ENCODE results near the gene FSTL3. TPM values are rescaled to one million over a fixed set of nuclear protein-coding genes. Genes with fewer than 3 reads are reported as not detected.

Gene FSTL3
- total and polyA plus RNA-seq, 2 of the 13 experiments (the other 11 are each of a cell fraction or from before 2014, with no cell fraction given), result 13.5 to 15.6 TPM

GRCh38 chr19:663682-664117 lies 12.5 kb upstream of the FSTL3 start (continued):
- peak; percentile 63 for TF ChIP-seq ZNF768 (CRISPR knock-in tag; IDR thresholded peaks at IDR 0.05)
- TF ChIP-seq MAFF (IDR thresholded peaks at IDR 0.05; ENCODE audit: low read depth, low read length), result no peak
- TF ChIP-seq FIP1L1 (IDR thresholded peaks at IDR 0.05; ENCODE audit: borderline replicate concordance, insufficient read depth, low read depth, low read length), result no peak
- TF ChIP-seq TFAP4 (IDR thresholded peaks at IDR 0.05; ENCODE audit: borderline replicate concordance, low read depth), result peak; percentile 75; the same call in 1 of the 2 replicates
- no peak for TF ChIP-seq CAMTA2 (CRISPR knock-in tag; IDR thresholded peaks at IDR 0.05; ENCODE audit: borderline replicate concordance)
- TF ChIP-seq BRF2 (CRISPR knock-in tag; IDR thresholded peaks at IDR 0.05), result no peak
- no peak for TF ChIP-seq ZNF33B (CRISPR knock-in tag; IDR thresholded peaks at IDR 0.05)
- TF ChIP-seq HOXA3 (CRISPR knock-in tag; IDR thresholded peaks at IDR 0.05), result 0 out of 2 replicates have a peak, but pooled peaks have one; percentile 0
- no peak for TF ChIP-seq ZNF788 (CRISPR knock-in tag; IDR thresholded peaks at IDR 0.05; ENCODE audit: borderline replicate concordance)
- no peak for TF ChIP-seq NBN (conservative IDR thresholded peaks at IDR 0.05)
- TF ChIP-seq ZNF17 (CRISPR knock-in tag; IDR thresholded peaks at IDR 0.05), result no peak
- peak; percentile 13 for TF ChIP-seq PTBP1 (IDR thresholded peaks at IDR 0.05; ENCODE audit: low read depth, low read length, poor library complexity, severe bottlenecking)
- TF ChIP-seq ZFP82 (CRISPR knock-in tag; IDR thresholded peaks at IDR 0.05; ENCODE audit: borderline replicate concordance), result no peak
- 0 out of 2 replicates have a peak, but pooled peaks have one; percentile 7 for TF ChIP-seq ZSCAN20 (CRISPR knock-in tag; IDR thresholded peaks at IDR 0.05; ENCODE audit: borderline replicate concordance)
- no peak for TF ChIP-seq ZBTB37 (CRISPR knock-in tag; IDR thresholded peaks at IDR 0.05)
- peak; percentile 18; the same call in 1 of the 2 replicates for TF ChIP-seq ZNF691 (CRISPR knock-in tag; IDR thresholded peaks at IDR 0.05; ENCODE audit: borderline replicate concordance, low read depth)
- no peak for TF ChIP-seq RAD51 (IDR thresholded peaks at IDR 0.05; ENCODE audit: borderline replicate concordance)
- no peak for TF ChIP-seq ZMYM2 (CRISPR knock-in tag; IDR thresholded peaks at IDR 0.05)
- no peak for TF ChIP-seq ZNF83 (CRISPR knock-in tag; IDR thresholded peaks at IDR 0.05; ENCODE audit: borderline replicate concordance)
- TF ChIP-seq ZNF558 (CRISPR knock-in tag; IDR thresholded peaks at IDR 0.05; ENCODE audit: borderline replicate concordance), result no peak
- no peak for TF ChIP-seq ZNF138 (CRISPR knock-in tag; IDR thresholded peaks at IDR 0.05; ENCODE audit: low read depth)
- peak; percentile 47 for TF ChIP-seq AGO2 (optimal IDR thresholded peaks at IDR 0.05; ENCODE audit: low read depth, low read length)
- no peak for TF ChIP-seq TRAFD1 (CRISPR knock-in tag; IDR thresholded peaks at IDR 0.05; ENCODE audit: borderline replicate concordance)
- 0 out of 2 replicates have a peak, but pooled peaks have one; percentile 36 for TF ChIP-seq NFKBIZ (CRISPR knock-in tag; IDR thresholded peaks at IDR 0.05)
- TF ChIP-seq HNRNPLL (IDR thresholded peaks at IDR 0.05; ENCODE audit: low read depth, low read length, poor library complexity, severe bottlenecking), result peak; percentile 13

Measured in HepG2 (cell line).